ENCODE results near the gene CYP27B1. TPM values are rescaled to one million over a fixed set of nuclear protein-coding genes. Genes with fewer than 3 reads are reported as not detected.
"Not testable (repeated sequence)": the region's sequence is repeated elsewhere in the genome, so short reads cannot be mapped to it uniquely, and the experiment has no call there.

CYP27B1 gene
- polyA plus RNA-seq, 1 donor, result 1.0 TPM

DNA sequence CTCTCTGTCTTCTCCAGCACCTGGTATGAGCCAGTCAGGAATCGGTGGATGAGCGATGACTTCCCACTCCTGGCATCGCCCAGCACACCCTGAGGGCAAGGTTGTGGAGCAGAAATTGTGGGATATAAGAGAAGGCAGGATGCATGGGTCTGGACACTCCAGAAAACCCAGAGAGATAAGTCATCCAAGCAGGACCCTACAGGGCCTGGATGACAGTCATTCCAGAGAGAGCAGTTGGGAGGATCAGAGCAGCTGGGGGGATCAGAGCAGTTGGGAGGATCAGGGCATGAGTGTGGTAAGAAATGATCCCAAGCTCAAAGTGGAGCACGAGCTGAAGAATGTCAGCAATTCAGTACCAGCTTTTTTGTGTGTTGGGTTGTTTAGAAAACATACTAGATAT, 32.3 kb downstream of the CYP27B1 start:
- no peak for DNase-seq

DNA sequence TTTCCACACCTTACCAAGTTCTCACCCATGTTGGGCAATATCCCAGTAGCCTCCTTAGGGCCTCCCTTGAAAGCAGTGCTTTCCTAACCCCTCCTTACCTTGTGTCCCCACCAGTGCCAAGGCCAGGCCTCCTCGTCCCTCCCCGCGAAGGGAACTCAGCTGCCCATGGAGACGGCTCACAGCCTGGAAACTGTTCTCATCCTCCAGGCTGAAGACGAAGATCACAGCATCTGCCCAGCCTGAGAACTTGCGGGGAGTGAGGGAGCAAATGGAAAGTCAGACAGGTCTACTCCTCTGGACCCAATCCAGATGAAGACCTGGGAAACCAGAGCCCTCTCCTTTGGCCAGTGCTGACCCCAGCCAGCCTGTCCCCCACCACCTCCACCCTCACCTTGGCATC, 33.0 kb downstream of the CYP27B1 start:
- DNase-seq, result no peak

DNA sequence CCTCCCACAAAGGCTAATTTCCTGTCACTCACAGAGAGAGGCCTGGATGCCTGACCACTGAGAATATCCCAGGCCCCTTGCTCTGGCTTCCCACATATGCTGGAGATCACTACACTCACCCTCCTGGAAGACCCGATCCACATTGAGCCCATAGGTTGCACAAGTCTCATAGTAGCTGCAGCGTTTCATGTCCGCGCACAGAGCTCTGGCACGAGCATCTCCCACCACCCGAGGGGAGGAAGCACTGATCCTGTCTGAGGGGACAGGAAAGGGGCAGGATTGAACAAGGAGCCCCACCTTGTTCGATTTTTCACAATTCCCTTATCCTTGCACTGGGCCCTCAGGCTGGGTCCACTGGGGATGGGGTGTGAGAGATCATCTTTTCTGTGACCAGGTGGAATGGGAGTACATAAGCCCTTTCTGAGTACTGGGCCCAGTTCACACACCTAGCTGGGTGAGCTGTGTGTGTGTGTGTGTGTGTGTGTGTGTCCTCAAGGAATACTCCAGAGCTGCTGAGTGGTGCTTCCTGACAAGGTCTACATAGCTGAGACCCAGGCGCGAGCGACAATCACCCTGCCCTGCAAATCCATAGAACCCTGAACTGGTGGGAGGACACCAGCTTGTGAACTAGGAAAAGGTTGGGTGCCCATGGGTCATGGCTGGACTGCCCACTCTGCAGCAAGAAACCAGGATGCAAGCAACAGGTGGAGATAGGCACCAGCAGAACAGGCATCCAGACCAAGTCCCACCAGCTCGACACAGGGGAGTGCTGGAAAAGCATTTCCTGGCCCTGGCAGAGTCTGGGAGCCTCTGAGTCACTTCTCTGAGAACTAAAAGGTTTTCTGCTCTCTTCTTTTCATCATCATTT, 33.9 kb downstream of the CYP27B1 start:
- no peak for DNase-seq

DNA sequence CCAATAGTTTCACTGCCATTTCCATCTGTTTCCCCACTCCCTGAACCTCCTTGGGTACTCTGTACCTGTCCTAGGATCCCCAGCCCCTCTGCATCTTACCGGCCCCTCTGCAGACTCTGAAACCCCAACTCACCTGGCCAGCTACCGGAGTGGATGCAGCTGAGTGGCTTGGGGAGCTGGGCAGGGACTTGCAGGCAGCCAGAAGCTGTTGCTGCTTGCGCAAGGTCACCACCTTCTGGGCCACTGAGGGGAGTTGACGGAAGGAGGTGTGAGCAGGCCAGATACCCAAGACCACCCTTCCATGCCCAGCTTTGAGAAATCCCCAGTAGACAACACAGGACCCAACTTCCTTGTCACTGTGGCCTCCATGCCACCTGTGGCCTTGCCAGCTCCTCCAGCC, 34.6 kb downstream of the CYP27B1 start:
- no peak for DNase-seq

DNA sequence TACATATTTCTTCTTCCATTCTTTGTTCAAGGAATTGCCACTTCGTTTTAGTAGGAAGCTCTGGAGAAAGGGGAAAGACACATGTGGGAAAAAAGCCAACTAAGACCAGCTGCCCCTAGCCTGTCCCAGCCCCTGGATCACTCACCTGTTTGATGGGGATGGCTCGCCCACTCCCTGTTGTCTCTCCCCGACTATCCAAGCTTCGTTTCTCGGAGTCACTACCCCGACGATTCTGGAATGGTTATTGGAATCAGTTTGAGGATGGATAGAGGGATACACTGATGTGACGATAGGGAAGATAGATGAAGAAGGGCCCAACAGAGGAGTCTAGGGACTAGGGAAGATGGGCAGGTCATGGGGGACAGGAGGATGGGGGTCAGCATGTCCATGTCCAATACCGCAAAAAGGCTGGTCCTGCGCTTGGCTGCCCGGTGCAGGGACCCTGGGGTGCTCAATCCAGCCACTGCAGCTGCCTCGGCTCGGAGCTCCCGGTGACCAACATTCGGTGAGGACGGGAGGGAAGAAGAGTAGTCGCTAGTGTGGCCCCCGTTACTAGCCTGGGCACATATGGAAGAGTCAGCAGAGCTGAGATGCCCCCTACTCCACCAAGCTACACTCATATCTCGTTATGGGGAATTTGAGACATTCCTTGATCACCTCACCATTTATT, 35.3 kb downstream of the CYP27B1 start:
- no peak for DNase-seq

DNA sequence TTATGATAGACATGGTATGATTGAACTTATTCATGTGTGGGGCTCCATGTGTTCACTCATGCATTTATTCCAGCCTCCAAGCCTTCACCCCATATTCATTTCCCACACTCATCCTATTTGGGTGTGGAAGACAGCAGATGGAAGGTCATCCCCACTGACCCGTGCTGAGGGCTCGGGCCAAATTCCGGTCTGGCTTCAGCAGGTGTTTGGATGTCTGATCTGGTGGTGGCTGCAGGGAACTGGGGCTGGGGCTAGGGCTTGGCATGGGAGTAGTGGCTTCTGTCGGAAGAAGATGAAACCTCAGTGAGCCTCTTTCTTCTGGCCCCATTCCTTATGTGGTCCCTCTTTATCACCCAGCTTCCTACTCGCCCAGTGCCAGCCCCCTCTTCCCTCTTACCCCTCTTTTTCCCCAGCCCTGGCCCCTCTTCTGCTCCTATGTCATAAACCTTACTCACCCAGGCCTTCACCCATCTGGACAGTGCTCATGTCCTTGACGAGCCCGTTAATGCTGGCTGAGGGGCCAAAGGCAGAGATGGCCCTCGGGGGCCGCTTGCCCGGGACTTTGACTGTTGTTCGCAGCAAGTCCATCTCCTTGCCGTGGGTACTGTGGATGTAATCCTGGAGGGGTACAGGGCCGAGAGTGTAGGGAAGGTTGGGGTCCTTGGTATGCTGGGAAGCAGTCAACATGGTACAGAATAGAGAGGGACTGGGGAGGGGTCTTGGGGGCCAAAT, 36.4 kb downstream of the CYP27B1 start:
- DNase-seq, result no peak

DNA sequence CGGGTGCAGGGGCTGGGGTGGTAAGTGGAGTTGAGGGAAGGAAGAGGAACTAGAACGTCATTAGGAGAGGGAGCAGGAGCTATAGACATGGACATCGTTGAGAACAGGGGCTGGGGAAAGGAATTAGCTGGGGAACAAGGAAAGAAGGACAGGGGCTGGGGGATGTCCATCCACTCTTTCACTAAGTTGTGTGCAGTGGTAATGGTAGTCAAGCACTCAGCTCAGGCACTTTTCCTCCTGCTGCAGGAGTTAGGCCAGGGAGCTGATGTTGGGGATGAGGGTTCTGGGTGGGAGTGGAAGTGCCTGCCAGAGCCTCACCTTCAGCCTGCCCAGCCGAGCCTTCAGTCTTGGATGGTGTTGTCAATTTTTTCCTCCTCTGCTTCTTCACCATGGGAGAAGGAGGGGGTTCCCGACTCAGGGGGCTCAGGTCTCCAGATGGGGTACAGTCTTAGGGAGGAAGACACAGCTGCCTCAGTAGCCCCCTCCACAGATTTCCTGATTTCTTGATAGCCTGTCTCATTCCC, 37.5 kb downstream of the CYP27B1 start:
- DNase-seq, result no peak

DNA sequence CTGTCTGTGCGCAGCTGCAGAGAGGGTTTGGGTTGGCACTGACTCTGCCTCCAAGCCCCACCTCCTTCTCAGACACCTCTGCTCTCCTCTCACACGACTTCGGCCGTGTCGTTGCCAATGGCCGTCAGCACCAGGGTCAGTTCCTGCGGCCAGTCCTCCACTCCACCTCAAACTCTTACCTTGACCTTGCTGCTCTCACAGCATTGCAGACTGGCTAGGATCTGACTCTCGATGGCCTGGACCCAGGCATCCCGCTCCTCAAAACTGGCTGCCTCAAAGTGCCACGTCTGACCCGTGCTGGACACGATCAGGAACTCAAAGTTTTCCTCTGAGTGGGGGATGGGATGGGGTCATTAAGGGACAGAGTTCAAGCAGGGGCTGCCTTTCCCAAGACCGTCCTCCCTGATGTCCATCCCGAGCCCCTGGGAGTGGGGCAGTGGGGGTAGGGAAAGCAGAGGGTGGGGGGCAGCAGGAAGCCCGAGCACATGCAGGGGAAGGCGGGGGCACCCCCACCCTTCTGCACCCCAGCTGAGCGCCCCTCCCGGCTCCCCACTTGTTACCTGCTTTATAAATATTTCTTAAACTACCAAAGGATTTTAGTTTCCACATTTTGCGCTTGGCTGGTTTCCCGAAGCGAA, 39.0 kb downstream of the CYP27B1 start:
- no peak for DNase-seq

DNA sequence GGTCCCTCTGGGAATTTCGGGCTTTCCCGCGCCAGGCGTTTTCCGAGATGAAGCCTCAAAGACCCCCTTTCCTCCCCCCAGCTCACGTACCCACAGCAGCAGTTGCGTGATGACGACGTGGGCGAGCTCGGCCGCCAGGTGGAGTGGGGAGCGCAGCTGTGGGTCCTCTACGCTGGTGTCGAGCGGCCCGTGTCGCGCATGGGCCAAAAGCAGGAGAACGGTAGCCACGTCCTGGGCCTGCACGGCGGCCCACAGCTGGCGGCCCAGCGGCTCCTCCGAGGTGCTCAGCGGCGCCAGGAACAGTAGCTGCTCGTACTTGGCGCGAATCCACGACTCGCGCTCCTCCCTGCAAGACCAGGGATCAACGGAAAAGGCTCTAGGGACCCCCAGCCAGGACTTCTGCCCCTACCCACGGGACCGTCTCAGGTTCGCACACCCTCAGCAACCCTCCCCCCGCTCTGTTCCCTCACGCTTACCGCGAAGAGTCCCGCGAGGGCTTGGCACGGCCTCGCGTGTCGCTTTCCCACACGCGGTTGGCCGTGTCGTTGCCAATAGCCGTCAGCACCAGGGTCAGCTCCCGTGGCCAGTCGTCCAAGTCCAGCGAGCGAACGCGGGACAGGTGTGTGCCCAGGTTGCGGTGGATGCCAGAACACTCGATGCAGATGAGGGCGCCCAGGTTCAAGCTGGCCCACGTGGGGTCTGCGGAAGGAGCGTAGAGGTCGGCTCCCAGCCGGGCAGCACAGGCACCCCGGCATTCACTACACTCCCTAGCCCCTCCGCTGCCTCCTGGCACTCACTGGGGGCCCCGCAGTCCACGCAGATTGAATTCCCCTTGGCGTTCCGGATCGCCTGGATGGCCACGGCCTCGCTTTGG, 39.8 kb downstream of the CYP27B1 start:
- no peak for DNase-seq

DNA sequence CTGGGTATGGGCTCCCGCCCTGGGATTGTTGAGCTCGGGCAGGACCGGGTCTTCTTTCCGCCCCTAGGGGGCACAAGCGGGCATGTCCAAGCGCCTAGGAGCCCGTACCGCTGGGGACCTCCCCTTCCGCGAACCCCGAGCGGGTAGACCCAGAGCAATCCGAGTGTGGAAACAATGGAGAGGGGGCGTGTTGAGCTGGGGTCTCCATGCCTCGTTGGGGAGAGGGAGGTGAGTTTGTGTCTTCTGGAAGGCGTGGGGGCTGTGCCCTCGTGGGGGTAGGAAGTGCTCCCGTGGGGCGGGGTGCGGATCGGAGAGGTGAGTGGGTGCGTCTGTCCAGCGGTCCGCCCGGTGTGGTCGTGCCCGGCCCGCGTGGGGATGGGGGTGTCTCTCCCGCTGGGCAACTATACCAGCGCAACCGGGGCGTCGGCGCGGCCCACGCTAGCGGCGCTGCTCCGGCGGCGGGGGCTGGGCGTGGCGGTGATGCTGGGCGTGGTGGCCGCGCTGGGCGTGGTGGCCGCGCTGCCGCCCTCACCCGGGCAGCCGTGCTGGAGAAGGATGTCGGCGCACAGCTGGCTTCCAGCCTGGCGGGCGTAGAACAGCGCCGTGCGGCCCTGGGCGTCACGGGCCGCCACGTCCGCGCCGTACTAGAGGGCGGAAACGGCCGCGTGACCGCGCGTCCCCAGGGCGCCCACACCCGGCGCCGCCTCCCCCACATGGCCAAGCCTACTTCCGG, 40.6 kb downstream of the CYP27B1 start:
- peak; percentile 74 for DNase-seq

DNA sequence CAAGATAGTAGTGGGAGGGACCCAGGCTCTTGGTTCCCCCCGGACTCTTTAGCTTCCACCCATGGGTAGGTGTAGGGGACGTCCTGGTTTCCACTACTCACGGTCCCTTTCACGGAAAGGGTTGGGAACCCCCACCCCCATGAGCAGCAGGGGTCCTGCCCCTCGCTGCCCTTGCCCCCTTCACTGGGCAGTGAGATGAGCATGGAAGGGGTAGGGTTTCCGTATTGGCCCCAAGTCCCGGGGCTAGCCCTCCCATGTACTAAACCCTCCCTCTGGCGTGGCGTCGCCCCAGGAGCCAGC, 41.1 kb downstream of the CYP27B1 start:
- no peak for DNase-seq

DNA sequence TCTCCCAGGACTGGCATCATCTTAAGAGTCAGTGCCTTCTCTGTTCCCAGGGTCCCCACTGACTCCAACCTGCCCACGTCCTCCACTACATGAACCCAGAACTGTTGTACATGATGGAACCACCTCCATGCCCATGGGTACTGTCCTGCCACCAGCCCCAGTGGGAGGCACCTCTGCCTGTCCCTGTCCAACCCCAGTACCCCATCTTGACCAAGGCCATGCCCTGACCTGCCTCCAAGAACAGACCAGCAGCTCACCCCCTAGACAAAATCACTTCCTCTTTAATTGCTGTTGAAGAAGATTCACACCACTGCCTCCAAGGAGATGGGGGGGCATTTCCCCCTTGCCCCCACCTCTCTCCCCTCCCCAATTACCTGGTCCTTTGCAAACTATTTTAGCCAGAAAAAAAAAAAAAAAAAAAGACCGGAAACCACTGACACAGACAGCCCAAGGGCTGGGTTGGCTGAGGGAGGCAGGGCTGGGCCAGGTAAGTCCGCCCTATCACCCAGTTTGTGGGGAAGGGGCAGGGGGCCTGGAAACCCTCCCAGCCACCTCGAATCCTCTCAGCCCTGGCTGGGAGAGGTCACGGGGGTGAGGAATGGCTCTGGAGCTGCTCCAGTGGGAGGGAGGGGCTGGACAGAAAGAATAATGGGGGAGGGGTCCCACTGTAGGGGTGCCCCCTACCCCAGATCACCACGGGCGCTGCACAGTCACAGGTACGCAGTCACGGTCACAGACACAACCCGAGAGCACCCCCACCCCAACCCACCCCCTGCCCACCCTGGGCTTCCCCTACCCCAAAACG, 41.7 kb downstream of the CYP27B1 start:
- DNase-seq, result no peak

DNA sequence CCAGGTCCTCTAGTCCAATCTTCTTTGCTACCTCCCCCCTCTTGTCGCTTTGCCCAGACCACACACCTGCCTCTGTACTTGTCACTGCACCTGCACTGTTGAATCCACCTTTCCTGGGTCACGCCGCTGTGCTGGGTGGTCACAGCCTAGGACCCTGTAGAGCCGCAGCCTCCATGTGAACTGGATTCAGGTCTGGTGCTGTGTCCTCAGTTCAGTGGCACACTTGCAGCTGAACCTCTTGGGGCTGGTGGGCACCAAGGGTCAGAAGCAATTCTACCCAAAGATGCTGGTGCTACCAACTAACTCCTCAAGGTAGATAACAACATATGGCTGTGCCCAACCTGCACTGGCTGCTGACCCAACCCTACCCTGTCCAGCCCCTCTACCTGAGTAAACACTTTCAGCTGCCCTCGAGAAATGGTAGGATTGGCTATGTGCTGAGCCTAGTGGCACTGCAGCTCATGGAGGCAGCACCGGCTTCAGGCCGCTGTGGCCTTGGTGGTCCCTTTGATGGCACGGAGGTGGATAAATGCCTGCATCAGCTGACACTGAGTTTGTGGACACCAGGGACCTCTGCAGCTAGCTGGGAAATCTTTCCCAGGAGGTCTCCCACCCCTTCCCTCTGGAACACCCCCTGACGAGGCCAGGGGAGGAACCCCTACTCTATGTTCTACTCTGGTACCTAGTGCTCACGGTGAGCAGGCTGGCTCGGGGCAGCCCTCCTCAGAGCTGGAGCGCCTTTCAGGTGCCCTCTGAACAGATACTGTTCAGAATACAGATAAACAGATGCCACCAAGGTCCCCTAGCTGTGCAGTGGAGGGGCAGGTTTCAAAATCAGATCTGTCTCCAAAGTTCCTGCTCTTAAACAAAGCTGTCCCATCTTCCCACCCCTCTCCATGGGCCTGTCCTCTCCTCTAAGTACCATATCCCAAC, 42.6 kb downstream of the CYP27B1 start:
- DNase-seq, result no peak

DNA sequence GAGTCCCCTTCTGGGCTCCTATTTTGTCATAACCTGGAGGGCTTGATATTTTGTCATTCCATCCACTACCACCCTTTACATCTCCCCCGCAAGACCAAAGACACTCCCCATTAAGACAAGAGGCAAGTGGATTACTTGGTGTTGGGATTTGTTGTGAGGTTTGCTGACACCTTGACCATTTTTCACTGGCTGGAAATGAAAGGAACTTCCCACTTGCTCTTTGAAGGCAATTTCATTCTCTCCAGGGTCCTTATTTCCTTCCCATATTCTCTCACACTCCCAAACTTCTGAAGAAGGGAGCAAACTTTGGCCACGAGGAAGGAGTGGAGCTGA, 43.3 kb downstream of the CYP27B1 start:
- DNase-seq, result no peak

DNA sequence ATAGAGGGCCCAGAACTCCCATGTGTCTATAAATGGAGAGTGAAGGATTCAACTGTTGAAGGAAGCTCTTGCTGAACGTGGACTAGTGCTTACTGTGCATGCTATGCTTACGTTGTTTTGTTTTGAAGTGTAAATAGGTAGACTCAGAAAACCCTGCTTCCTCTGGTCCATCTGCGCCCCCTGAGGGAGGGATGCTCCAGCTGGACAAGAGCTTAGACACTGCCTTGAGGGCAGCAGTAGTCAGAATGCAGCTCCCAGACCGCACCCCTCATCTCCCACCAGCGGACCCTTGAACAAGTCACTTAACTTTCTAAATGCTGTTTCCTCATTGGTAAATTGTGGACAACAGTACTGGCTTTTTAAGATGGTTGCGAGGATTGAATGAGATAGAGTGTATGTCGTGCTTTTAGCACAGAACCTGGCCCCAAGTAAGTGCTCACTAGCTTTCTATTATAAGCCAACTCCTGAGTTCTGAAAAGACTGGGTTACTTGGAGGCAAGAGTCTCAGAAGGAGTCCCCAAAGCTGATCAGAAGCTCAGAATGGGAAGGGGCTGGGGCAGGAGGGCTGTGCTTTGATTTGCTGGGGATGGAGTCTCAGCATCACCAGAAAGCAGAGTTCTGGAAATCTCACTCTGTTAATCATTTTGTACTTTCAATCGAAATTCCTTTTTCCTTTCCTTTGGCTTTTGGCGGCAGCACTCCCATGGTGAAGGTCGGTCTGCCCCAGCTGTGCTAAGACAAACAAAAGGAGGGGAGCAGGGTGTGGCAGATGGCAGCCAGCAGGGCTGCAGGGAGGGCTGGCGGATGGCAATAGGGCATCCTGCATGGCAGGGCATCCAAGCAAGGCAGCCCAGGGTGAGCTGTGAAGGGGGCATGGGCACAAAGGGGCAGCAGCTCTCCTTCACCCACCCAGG, 43.9 kb downstream of the CYP27B1 start:
- no peak for DNase-seq

DNA sequence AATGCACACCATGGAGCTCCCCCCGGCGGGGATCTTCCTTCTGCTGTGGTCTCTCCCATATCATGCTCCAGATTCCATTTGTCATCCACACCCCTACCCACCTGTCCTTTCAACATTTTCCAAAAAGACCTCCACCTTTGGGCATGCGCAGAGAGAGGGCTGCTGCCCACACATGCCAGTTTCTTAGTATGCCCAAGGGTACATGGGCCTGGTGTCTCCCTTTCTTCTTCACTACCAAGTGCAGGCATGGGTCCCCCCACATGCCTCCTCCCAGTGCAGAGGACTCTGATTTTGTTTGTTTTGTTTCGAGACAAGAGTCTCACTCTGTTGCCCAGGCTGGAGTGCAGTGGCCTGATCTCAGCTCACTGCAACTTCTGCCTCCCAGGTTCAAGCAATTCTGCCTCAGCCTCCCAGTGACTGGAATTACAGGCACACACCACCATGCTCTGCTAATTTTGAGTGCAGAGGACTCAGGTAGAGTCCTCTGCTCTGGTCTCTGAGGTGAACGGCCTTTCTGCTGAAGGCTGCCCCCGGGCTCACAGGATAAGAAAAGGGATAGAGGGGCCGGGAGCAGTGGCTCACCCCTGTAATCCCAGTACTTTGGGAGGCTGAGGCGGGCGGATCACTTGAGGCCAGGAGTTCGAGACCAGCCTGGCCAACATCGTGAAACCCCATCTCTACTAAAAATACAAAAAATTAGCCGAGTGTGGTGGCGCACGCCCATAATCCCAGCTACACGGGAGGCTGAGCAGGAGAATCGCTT, 44.9 kb downstream of the CYP27B1 start:
- not testable (repeated sequence) for DNase-seq

Data from hindlimb muscle (tissue), 1 donor.